Left lobe of liver (tissue), 2 donors: ENCODE results near the gene SP140. TPM values are rescaled to one million over a fixed set of nuclear protein-coding genes. Genes with fewer than 3 reads are reported as not detected.

ENCODE experiments used
- ATAC-seq: fragments of 200-7000 bp; cut with Tn5 transposase; one replicate; pipeline ENCODE4 v1.9.1; 2020; ENCODE audit warnings: mild to moderate bottlenecking, moderate library complexity
- DNase-seq: peaks from one replicate; pipeline ENCODE4 v3.0.0-alpha.2; 2020; ENCODE audit warnings: low spot score
- total RNA-seq: library from RNA; stranded (reverse); gene quantifications from one replicate; pipeline ENCODE4 v1.2.1, GENCODE V29; 2021
- donor health status: DM: no; HTN: no; CAD: no; lungs with moderate emphysema.
- donor health status: DM: no; HTN: yes; CAD: no.

The SP140 gene
- total RNA-seq, 1 donor from 2014 or later = 1.2 TPM

- ATAC-seq = no peak
- no peak for DNase-seq
Measured at GRCh38 chr2:230360028-230360427, 134.5 kb downstream of the SP140 start.

DNA sequence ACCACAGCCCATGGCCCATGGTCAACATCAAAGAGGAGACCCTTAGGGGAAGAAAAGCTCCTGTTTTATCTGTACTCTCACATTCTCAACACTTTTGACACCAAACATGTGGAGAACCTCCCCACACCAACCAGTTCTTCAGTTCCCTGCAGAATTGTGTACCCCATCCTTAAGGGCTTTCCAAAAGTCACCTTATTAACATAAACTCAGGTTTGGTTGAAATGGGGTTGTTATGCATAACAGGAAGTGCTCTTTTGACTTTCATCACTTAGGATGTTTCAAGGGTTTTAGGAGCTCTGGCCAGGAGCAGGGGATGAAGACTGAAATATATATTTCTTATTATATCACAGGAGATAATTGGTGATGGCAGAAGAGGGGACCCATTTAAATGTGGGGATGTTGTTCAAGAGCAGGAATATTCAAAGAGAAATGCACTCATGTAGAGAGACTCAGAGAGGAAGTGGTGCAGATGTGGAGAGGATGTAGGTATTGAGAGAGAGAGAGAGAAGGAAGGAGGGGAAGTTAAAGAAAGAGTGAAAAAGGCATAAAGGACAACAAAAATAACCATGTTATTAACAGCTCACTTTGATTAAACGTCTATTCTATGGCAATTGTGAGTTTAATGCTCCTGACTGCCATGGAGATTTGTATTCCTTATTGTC is 136.6 kb downstream of the SP140 start:
- no peak for ATAC-seq
- no peak for DNase-seq

Other genes starting within 250 kb of the SP140 start
- gene SLC16A14, start 156.8 kb upstream of the SP140 start, total RNA-seq = 1.6 TPM
- gene SP110, start 5.8 kb upstream of the SP140 start, total RNA-seq = 6.0 TPM
- 6.1 TPM for gene SP140L, start 101.5 kb downstream of the SP140 start, total RNA-seq
- 24.0 TPM for gene SP100, start 190.5 kb downstream of the SP140 start, total RNA-seq